ENCODE results near the gene POU3F1.

The POU3F1 gene

GRCh38 chr1:38068220-38068979, 21.8 kb upstream of the POU3F1 start:
- H3K4me3 ChIP-seq (replicated peaks; ENCODE audit: low read depth, low read length), result no peak overlapping the region
- TF ChIP-seq, protein P1, sequence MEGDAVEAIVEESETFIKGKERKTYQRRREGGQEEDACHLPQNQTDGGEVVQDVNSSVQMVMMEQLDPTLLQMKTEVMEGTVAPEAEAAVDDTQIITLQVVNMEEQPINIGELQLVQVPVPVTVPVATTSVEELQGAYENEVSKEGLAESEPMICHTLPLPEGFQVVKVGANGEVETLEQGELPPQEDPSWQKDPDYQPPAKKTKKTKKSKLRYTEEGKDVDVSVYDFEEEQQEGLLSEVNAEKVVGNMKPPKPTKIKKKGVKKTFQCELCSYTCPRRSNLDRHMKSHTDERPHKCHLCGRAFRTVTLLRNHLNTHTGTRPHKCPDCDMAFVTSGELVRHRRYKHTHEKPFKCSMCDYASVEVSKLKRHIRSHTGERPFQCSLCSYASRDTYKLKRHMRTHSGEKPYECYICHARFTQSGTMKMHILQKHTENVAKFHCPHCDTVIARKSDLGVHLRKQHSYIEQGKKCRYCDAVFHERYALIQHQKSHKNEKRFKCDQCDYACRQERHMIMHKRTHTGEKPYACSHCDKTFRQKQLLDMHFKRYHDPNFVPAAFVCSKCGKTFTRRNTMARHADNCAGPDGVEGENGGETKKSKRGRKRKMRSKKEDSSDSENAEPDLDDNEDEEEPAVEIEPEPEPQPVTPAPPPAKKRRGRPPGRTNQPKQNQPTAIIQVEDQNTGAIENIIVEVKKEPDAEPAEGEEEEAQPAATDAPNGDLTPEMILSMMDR (IDR thresholded peaks at IDR 0.05; ENCODE audit: low read depth, low read length, missing control alignments), result no peak
- DNase-seq (ENCODE audit: extremely low read depth, low read depth), result no peak

DNA sequence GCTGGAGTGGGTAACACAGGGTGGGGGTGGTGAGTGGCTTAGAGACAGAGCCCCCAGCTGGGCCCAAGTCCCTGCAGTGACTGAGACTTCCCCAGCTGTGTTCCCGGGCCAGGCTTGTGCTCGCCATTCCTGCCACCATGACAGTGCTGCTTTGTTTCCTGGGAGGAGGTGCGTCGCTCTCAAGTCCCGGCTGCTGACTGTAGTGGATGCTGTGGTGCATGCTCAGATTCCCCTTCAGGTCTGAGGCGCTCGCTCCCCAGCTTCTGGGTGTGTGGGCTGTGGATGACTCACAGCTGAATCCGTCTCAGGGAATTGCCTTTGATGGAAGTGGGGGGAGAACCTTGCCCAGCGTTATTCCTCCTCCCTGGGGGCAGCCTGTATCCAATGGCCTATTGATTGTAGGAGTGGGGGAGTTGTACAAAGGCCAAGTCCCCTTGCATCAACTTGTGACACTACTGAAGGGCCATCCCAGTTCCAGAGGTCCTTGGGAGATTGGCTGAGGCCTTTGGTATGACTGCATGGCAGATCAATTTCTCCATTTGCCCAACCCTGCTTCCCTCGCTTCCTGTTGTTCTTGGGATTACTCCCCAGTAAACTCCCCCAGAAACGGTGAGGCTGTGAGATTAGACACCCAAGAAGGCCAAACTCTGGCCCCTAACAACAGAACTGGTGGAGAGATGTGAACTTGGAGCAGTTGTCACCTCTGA, 17.8 kb upstream of the POU3F1 start:
- DNase-seq (ENCODE audit: extremely low read depth, low read depth), result peak; percentile 60
- H3K4me3 ChIP-seq (replicated peaks; ENCODE audit: low read depth, low read length), result no peak overlapping the region
- TF ChIP-seq, protein P1 (IDR thresholded peaks at IDR 0.05; ENCODE audit: low read depth, low read length, missing control alignments), result no peak

DNA sequence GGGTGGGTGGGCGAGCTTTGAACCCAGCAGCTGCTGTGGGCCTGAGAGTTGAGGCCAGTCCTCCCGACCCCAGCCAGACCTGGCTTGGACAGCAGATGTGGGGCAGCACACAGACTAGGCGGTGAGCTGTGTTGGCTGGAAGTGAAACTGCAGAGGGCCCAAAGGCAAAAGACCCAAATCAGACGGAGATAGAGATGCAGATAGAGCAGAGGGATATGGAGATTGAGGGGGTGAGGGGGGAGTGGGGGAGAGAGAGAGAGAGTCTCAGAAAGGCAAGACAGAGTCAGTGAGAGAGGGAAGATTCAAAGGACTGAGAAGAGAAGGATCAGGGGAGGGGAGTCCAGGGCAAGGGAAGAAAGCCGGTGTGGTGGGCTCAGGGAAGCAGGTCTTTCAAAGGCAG, 17.0 kb upstream of the POU3F1 start:
- H3K4me3 ChIP-seq (replicated peaks; ENCODE audit: low read depth, low read length), result no peak overlapping the region

DNA sequence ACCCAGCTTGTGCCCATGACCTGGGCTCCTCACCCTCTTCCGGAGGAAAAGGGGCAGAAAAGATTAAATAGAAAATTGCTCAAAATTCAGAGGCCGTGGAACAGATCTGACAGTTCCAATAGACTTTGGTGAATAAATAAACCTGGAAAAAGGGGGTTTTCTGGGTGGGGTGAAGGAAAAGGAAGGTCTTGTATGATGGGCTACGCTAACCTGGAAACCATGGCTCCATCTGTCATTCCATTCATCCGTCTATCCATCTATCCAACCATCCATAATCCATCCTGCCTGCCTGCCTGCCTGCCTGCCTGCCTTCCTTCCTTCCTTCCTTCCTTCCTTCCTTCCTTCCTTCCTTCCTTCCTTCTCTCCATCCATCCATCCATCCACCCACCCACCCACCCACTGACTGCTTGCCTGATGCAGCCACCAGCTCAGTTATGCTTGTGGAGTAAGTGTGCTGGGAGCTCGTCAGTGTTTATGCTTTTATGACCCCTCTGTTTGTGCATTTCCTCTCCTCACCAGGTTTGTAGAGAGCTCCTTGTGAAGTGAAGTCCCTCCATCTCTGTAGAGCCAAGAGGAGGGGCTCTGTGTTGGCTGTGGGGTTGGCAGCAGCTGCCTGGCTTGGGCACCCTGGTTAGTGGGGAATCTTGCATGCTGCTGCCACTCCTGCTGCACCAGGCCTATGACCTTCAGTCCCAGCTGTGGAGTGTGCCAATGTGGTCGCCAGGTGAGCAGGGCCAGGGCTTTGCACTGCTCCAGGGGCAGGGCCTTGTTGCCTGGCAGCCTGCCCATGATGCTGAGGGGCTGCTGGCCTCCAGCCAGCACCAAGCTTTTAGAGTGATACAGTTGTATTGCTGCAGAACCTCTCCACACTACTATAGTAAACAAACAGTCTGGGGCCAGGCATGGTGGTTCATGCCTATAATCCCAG, 16.0 kb upstream of the POU3F1 start:
- TF ChIP-seq, protein P1 (IDR thresholded peaks at IDR 0.05; ENCODE audit: low read depth, low read length, missing control alignments), result no peak
- H3K4me3 ChIP-seq (replicated peaks; ENCODE audit: low read depth, low read length), result no peak overlapping the region
- DNase-seq (ENCODE audit: extremely low read depth, low read depth), result no peak

More for the DNA sequence above, 17.0 kb upstream of the POU3F1 start:
- DNase-seq (ENCODE audit: extremely low read depth, low read depth), result no peak
- TF ChIP-seq, protein P1 (IDR thresholded peaks at IDR 0.05; ENCODE audit: low read depth, low read length, missing control alignments), result no peak

- TF ChIP-seq, protein P1 (IDR thresholded peaks at IDR 0.05; ENCODE audit: low read depth, low read length, missing control alignments), result no peak
Observed at GRCh38 chr1:38061883-38062328, 15.3 kb upstream of the POU3F1 start.

DNA sequence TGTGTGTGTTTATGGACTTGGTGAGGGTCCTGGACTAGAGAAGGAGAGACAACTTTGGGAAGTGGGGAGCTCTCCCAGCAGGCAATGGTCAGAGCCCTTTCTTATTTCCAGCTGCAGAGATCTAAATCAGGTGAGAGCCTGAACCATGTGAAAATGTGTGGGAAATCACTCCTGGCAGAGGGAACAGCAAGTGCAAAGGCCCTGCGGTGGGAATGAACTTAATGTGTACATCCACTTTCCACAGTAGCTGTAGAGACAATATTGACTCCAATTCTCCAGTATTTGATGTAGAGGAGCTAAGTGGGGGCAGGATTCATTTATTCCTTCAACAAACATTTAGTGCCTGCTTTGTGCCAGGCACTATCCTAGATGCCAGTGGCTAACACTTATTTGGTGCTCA, 14.7 kb upstream of the POU3F1 start:
- no peak overlapping the region for H3K4me3 ChIP-seq (replicated peaks; ENCODE audit: low read depth, low read length)
- no peak for DNase-seq (ENCODE audit: extremely low read depth, low read depth)
- TF ChIP-seq, protein P1 (IDR thresholded peaks at IDR 0.05; ENCODE audit: low read depth, low read length, missing control alignments), result no peak

More at GRCh38 chr1:38061883-38062328, 15.3 kb upstream of the POU3F1 start:
- DNase-seq (ENCODE audit: extremely low read depth, low read depth), result no peak
- no peak overlapping the region for H3K4me3 ChIP-seq (replicated peaks; ENCODE audit: low read depth, low read length)
